Nephron progenitor cell (in vitro differentiated cells): ENCODE data around the gene FGFR4.

ENCODE experiments used
- DNase-seq: peaks from one replicate; pipeline ENCODE4 v3.0.0; 2021
- H3K27ac Mint-ChIP-seq: 2 replicates; pipeline ENCODE4 v1.8.0; 2021; ENCODE audit warnings: mild to moderate bottlenecking, moderate library complexity, mixed read lengths
- H3K27me3 Mint-ChIP-seq: 2 replicates; pipeline ENCODE4 v1.8.0; 2021; ENCODE audit warnings: mild to moderate bottlenecking, low read depth, mixed read lengths; ENCODE audit not compliant: poor library complexity
- H3K36me3 Mint-ChIP-seq: 2 replicates; pipeline ENCODE4 v1.8.0; 2021; ENCODE audit warnings: low read depth, mixed read lengths
- H3K4me1 Mint-ChIP-seq: 2 replicates; pipeline ENCODE4 v1.8.0; 2021; ENCODE audit warnings: mixed read lengths
- H3K4me3 Mint-ChIP-seq: 2 replicates; pipeline ENCODE4 v1.8.0; 2021; ENCODE audit warnings: mild to moderate bottlenecking, moderate library complexity, mixed read lengths
- H3K9me3 Mint-ChIP-seq: 2 replicates; pipeline ENCODE4 v1.8.0; 2021; ENCODE audit warnings: mild to moderate bottlenecking, moderate library complexity, mixed read lengths
- CTCF ChIP-seq: fragments of 200-600 bp; sonication (generic); IDR thresholded peaks from 2 replicates; pipeline ENCODE4 v1.5.0; 2021; ENCODE audit warnings: antibody characterized with exemption

The FGFR4 gene

GRCh38 chr5:177142778-177143177, 56.1 kb downstream of the FGFR4 start:
- TF ChIP-seq CTCF = no peak
- Mint-ChIP-seq H3K9me3 (no peaks in the 10 kb centered on the region), H3K36me3 (peaks cover 85% of the 10 kb centered on the region), H3K27me3 (peaks cover 3% of the 10 kb centered on the region), H3K4me1 (peaks cover 27% of the 10 kb centered on the region), H3K4me3 (no peak overlapping the region), H3K27ac (peak overlapping the region; percentile 21)
- DNase-seq = no peak

DNA sequence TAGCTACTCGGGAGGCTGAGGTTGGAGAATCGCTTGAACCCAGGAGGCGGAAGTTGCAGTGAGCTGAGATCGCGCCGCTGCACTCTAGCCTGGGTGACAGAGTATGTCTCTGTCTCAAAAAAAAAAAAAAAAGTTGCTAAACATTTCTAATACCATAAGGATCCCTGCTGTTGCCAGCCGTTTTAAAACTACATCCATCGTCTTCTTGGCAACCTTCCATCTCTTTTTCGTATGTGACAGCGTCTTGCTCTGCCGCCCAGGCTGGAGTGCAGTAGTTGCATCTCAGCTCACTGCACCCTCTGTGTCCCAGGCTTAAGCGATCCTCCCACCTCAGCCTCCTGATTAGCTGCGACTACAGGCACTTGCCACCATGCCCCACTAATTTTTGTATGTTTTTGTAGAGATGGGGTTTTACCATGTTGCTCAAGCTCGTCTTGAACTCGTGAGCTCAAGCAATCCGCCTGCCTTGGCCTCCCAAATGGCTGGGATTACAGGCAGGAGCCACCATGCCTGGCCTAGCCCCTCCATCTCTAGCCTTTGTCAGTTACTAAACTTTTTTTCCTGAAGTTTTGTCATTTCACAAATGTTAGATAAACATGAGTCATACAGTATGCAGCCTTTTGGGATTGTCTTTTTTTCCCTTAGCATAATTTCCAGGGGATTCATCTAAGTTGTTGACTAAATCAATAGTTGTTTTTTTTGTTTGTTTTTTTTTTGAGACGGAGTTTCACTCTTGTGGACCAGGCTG, 60.4 kb downstream of the FGFR4 start:
- Mint-ChIP-seq H3K4me3 (no peak overlapping the region), H3K4me1 (peaks cover 13% of the 10 kb centered on the region), H3K36me3 (peaks cover 77% of the 10 kb centered on the region), H3K9me3 (no peaks in the 10 kb centered on the region), H3K27ac (peak overlapping the region; percentile 54), H3K27me3 (peaks cover 3% of the 10 kb centered on the region)
- TF ChIP-seq CTCF = no peak
- DNase-seq = no peak
